KMS-11 (cell line): ENCODE measurements around the gene EMC1.
"Not testable (repeated sequence)": the region's sequence is repeated elsewhere in the genome, so short reads cannot be mapped to it uniquely, and the experiment has no call there.

ENCODE experiments used
- H2AFZ ChIP-seq: fragments of 200-600 bp; sonication (generic); 2 replicates; pipeline ENCODE4 v1.6.1; 2016; ENCODE audit warnings: antibody characterized with exemption, mixed run types, low read depth
- H3K27ac ChIP-seq: fragments of 200-600 bp; sonication (generic); 2 replicates; pipeline ENCODE4 v1.6.1; 2016; ENCODE audit warnings: mild to moderate bottlenecking, mixed run types
- H3K27me3 ChIP-seq: fragments of 200-600 bp; sonication (generic); 2 replicates; pipeline ENCODE4 v1.6.1; 2017; ENCODE audit warnings: mild to moderate bottlenecking, low read depth, mixed run types, moderate library complexity; ENCODE audit not compliant: insufficient read depth
- H3K36me3 ChIP-seq: fragments of 200-600 bp; sonication (generic); 2 replicates; pipeline ENCODE4 v1.6.1; 2017; ENCODE audit warnings: mild to moderate bottlenecking, mixed run types; ENCODE audit not compliant: insufficient read depth
- H3K4me1 ChIP-seq: fragments of 200-600 bp; sonication (generic); 2 replicates; pipeline ENCODE4 v1.6.1; 2016; ENCODE audit warnings: mild to moderate bottlenecking, low read depth, mixed run types; ENCODE audit not compliant: poor library complexity, severe bottlenecking
- H3K4me2 ChIP-seq: fragments of 200-600 bp; sonication (generic); 2 replicates; pipeline ENCODE4 v1.7.0; 2016; ENCODE audit warnings: mild to moderate bottlenecking, mixed run types
- H3K4me3 ChIP-seq: fragments of 200-600 bp; sonication (generic); IDR thresholded peaks from 2 replicates; pipeline ENCODE4 v1.6.1; 2017; ENCODE audit warnings: low read depth, low read length, mixed read lengths; ENCODE audit not compliant: insufficient read depth
- H3K79me2 ChIP-seq: fragments of 200-600 bp; sonication (generic); 2 replicates; pipeline ENCODE4 v1.6.1; 2016; ENCODE audit warnings: low read depth, mixed run types; ENCODE audit not compliant: insufficient read depth
- H3K9ac ChIP-seq: fragments of 200-600 bp; sonication (generic); 2 replicates; pipeline ENCODE4 v1.6.1; 2016; ENCODE audit warnings: mild to moderate bottlenecking, mixed run types
- H4K20me1 ChIP-seq: fragments of 200-600 bp; sonication (generic); 2 replicates; pipeline ENCODE4 v1.6.1; 2016; ENCODE audit warnings: mild to moderate bottlenecking, mixed run types; ENCODE audit not compliant: insufficient read depth
- TF ChIP-seq, protein P1 (sequence below): fragments of 200-600 bp; sonication (generic); conservative IDR thresholded peaks from 2 replicates; pipeline ENCODE4 v1.6.1; 2017; ENCODE audit warnings: low read depth, mild to moderate bottlenecking, antibody characterized with exemption, low read length, moderate library complexity, mixed read lengths

The EMC1 gene

GRCh38 chr1:19190468-19190867, 60.9 kb downstream of the EMC1 start:
- H3K4me2 ChIP-seq: no peak overlapping the region
- H3K4me3 ChIP-seq: no peak overlapping the region
- no peak overlapping the region for H3K9ac ChIP-seq
- peaks cover 13% of the 10 kb centered on the region; the same call in 1 of the 2 replicates for H3K36me3 ChIP-seq
- no peaks in the 10 kb centered on the region for H3K79me2 ChIP-seq
- TF ChIP-seq, protein P1, sequence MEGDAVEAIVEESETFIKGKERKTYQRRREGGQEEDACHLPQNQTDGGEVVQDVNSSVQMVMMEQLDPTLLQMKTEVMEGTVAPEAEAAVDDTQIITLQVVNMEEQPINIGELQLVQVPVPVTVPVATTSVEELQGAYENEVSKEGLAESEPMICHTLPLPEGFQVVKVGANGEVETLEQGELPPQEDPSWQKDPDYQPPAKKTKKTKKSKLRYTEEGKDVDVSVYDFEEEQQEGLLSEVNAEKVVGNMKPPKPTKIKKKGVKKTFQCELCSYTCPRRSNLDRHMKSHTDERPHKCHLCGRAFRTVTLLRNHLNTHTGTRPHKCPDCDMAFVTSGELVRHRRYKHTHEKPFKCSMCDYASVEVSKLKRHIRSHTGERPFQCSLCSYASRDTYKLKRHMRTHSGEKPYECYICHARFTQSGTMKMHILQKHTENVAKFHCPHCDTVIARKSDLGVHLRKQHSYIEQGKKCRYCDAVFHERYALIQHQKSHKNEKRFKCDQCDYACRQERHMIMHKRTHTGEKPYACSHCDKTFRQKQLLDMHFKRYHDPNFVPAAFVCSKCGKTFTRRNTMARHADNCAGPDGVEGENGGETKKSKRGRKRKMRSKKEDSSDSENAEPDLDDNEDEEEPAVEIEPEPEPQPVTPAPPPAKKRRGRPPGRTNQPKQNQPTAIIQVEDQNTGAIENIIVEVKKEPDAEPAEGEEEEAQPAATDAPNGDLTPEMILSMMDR: no peak
- H3K27me3 ChIP-seq: no peaks in the 10 kb centered on the region
- H4K20me1 ChIP-seq: no peaks in the 10 kb centered on the region
- no peak overlapping the region for H2AFZ ChIP-seq
- no peaks in the 10 kb centered on the region for H3K4me1 ChIP-seq
- H3K27ac ChIP-seq: no peak overlapping the region

DNA sequence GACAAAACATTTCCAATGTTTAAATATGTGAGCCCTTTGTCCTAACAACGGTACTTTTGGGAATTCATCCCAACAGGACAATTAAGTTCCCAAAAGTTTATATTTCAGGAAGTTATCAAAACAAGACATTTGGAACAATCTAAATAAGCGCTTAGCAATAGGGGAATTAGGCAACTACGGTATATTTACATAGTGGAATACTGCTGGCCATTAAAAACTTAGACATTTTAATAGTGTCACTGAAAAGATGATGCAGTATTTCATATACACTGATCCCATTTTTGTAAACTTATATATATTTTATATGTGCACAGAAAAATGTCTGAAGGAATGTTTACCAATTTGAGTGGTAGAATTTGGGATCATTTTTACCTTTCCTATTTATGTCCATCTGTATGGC, 62.1 kb downstream of the EMC1 start:
- peaks cover 11% of the 10 kb centered on the region; the same call in 1 of the 2 replicates for H3K36me3 ChIP-seq
- no peaks in the 10 kb centered on the region for H3K79me2 ChIP-seq
- no peaks in the 10 kb centered on the region for H4K20me1 ChIP-seq
- H3K27ac ChIP-seq: no peak overlapping the region
- no peak overlapping the region for H3K9ac ChIP-seq
- no peak overlapping the region for H3K4me2 ChIP-seq
- H3K4me1 ChIP-seq: no peaks in the 10 kb centered on the region
- H3K4me3 ChIP-seq: no peak overlapping the region
- H3K27me3 ChIP-seq: no peaks in the 10 kb centered on the region
- TF ChIP-seq, protein P1: no peak
- H2AFZ ChIP-seq: no peak overlapping the region

GRCh38 chr1:19187852-19188251, 63.5 kb downstream of the EMC1 start:
- H2AFZ ChIP-seq: no peak overlapping the region
- no peak overlapping the region for H3K4me2 ChIP-seq
- no peaks in the 10 kb centered on the region for H4K20me1 ChIP-seq
- H3K9ac ChIP-seq: no peak overlapping the region
- H3K36me3 ChIP-seq: peaks cover 13% of the 10 kb centered on the region; the same call in 1 of the 2 replicates
- H3K4me3 ChIP-seq: no peak overlapping the region
- H3K4me1 ChIP-seq: no peaks in the 10 kb centered on the region
- no peaks in the 10 kb centered on the region for H3K79me2 ChIP-seq
- TF ChIP-seq, protein P1: no peak
- H3K27ac ChIP-seq: no peak overlapping the region
- no peaks in the 10 kb centered on the region for H3K27me3 ChIP-seq

GRCh38 chr1:19186001-19186400, 65.3 kb downstream of the EMC1 start:
- Histone ChIP-seq H3K4me1 (no peaks in the 10 kb centered on the region), H3K79me2 (no peaks in the 10 kb centered on the region), H3K9ac (no peak overlapping the region), H3K27ac (no peak overlapping the region), H3K36me3 (peaks cover 13% of the 10 kb centered on the region; the same call in 1 of the 2 replicates), H3K4me3 (no peak overlapping the region), H4K20me1 (no peaks in the 10 kb centered on the region), H3K27me3 (no peaks in the 10 kb centered on the region), H2AFZ (no peak overlapping the region), H3K4me2 (no peak overlapping the region)
- TF ChIP-seq, protein P1: no peak

GRCh38 chr1:19182223-19182622, 69.1 kb downstream of the EMC1 start:
- Histone ChIP-seq H3K4me2 (no peak overlapping the region), H3K27ac (no peak overlapping the region), H3K79me2 (no peaks in the 10 kb centered on the region), H4K20me1 (no peaks in the 10 kb centered on the region), H3K36me3 (peaks cover 13% of the 10 kb centered on the region; the same call in 1 of the 2 replicates), H3K4me3 (no peak overlapping the region), H3K4me1 (no peaks in the 10 kb centered on the region), H3K27me3 (no peaks in the 10 kb centered on the region), H3K9ac (no peak overlapping the region), H2AFZ (no peak overlapping the region)
- TF ChIP-seq, protein P1: no peak

- H3K4me2 ChIP-seq, H3K9ac ChIP-seq, H3K36me3 ChIP-seq, H3K27ac ChIP-seq, H3K27me3 ChIP-seq, H3K4me1 ChIP-seq, H4K20me1 ChIP-seq, H3K4me3 ChIP-seq, H3K79me2 ChIP-seq, H2AFZ ChIP-seq: not testable (repeated sequence)
Observed at GRCh38 chr1:19180265-19180657, 71.1 kb downstream of the EMC1 start.
